ENCODE data around the gene ALAS2. TPM values are rescaled to one million over a fixed set of nuclear protein-coding genes. Genes with fewer than 3 reads are reported as not detected.

Gene ALAS2, protein sequence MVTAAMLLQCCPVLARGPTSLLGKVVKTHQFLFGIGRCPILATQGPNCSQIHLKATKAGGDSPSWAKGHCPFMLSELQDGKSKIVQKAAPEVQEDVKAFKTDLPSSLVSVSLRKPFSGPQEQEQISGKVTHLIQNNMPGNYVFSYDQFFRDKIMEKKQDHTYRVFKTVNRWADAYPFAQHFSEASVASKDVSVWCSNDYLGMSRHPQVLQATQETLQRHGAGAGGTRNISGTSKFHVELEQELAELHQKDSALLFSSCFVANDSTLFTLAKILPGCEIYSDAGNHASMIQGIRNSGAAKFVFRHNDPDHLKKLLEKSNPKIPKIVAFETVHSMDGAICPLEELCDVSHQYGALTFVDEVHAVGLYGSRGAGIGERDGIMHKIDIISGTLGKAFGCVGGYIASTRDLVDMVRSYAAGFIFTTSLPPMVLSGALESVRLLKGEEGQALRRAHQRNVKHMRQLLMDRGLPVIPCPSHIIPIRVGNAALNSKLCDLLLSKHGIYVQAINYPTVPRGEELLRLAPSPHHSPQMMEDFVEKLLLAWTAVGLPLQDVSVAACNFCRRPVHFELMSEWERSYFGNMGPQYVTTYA
- total RNA-seq: not detected in 2 replicates

DNA sequence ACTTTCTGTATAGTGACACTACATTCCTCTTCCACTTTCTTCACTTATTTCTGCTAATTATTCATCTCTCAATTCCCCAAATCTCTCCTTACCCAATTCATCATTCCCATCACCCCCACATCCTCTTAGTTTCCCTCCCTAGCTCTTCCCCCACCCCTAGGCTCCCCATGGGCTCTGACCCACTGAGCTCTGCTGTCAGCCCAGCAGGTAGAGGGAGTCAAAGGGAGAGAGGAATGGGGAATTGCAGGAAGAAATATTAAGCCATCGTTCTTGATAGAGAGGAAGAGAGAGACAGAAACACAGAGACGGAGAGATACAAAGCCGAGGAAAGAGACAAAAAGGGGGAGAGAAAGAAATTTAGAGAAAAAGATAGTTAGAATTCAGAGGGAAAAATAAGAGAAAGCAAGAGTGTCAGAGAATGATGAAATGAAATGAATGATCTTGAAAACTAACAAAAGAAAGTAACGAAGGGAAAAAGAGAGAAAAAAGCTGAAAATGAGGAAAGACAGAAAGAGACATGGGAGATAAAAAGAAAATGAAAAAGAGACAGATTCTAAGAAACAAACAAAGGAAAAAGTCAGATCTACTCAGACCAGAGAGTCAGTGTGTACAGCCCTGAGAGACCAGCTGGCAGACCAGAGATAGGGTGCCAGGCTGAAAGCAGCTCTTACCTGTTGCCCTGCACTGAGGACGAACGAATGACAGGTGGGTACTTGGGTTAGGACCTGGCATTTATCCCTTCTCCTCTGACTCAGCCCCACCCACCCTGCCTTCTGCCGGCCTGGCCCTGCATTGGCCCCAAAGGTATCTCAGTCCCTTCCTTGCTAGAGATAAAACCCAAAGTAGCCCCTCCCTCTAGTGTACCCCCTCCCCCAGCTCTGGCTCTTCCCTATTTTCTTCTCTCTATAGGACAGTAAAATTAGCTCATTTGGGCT is at the start of gene ALAS2:
Gene ALAS2, minus strand, starts transcription at position 707 of the 935 bp plus-strand sequence. CDS start 4,977 bp downstream, outside the sequence.

DNA sequence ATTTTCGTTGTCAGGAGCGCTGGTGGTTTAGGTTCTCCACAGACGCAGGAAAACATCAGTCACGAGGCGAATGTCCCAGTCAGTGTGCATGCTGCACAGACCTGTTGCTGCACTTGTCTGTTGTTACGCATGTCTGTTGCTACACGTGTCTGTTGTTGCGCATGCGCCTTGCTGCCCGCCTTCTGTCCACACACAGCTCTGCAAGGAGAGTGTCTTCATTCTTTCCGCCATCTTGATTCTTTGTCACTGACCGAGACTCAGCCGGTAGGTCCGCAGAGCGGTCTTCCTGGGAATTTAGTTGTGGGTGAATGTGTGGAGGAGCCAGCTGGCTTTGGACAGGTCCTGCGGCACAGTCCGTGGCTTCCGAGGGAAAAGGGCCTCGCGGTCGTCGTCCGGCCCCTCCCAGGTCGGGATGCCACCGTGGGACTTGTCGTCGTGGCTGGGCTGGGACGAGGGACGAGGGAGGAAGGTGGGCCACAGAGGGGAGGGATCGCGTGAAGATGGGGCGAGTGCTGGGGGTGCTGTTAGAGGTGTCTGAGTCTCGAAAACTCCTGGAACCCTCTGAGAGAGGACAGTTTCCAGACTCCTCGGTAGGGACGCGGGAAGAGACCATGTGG is 44.2 kb upstream of the ALAS2 start, which contains the start of gene PAGE2B:
Gene PAGE2B, plus strand, starts transcription at position 180 of the 617 bp plus-strand sequence. CDS start 1,012 bp downstream, outside the sequence.

DNA sequence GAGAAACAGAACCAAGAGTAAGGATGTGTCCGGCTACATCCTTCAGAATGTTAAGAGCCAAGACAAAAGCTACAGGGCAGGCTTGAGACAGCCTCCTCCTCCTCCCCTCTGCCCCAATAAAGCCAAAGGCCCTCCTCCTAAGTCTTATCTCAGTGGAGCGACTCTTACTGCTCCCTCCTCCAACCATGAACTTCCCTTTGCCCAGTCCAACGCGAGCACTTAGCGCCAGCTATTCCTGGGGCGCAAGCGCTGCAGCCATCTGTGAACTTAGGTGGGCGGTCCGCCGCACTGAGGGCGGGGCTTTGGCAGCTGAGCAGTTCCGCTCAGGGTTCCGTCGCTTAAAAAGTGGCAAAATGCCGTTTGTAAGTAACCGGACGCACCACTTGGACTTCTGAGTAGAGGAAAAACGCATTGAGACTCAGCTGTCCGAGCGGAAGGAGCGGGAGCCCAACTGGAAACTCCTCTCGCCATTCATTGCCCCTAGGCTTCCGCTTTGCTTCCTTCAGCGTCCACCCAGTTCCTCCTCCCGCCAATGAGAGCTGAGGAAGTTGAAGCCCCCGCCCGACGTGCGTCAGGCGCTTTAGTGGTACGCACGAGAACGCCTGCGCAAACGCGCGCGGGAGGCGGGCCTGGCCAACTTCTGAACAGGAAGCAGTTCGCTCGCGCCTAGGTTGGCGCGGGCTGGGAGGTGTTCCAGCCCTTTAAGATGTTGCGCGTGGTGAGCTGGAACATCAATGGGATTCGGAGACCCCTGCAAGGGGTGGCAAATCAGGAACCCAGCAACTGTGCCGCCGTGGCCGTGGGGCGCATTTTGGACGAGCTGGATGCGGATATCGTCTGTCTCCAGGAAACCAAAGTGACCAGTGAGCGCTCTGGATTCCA is 30.8 kb downstream of the ALAS2 start, which contains the start of gene APEX2:
Gene APEX2, plus strand, starts transcription at position 647 of the 882 bp plus-strand sequence. Its CDS starts 60 bp downstream, at position 707.

DNA sequence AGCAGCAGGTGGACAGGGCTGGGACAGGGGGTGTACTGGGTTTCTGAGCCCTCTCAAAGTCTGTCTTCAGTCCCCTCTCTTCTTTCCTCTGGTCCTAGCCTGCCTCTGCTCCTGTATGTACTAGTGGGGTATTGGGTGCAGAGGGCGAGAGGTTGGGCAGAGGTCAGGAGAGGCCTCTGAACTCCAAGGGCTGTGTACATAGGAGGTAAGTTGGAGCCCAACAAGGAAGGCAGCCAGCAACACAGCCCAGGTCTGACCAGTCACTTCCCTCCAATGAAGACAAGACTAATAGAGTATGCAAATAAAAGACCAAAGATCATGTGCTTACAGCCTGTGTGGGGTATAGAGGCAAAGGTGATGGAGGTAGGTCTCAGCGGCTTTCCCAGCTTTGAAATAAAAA is 36.7 kb downstream of the ALAS2 start, which contains the start of gene PFKFB1:
Gene PFKFB1, minus strand, starts transcription at position 90 of the 400 bp plus-strand sequence. CDS start 181 bp downstream, outside the sequence.

Other genes starting within 250 kb of the ALAS2 start
- not detected in 2 replicates for gene ITIH6, start 232.7 kb downstream of the ALAS2 start, total RNA-seq
- 168 and 227 TPM in 2 replicates for gene MAGED2, start 223.2 kb downstream of the ALAS2 start, total RNA-seq
- 0.43 and 2.9 TPM in 2 replicates for gene TRO, start 110.2 kb downstream of the ALAS2 start, total RNA-seq
- gene PFKFB1, start 36.8 kb downstream of the ALAS2 start, total RNA-seq: under 0.01 TPM in 2 replicates
- 5.1 and 5.7 TPM in 2 replicates for gene APEX2, start 30.6 kb downstream of the ALAS2 start, total RNA-seq
- not detected in 2 replicates for gene PAGE2B, start 44.1 kb upstream of the ALAS2 start, total RNA-seq
- gene PAGE2, start 58.0 kb upstream of the ALAS2 start, total RNA-seq: not detected in 2 replicates
- not detected in 2 replicates for gene PAGE5, start 189.4 kb upstream of the ALAS2 start, total RNA-seq
- not detected in 2 replicates for gene PAGE3, start 233.9 kb upstream of the ALAS2 start, total RNA-seq